ENCODE data around the gene LYRM7.
"Not testable (repeated sequence)": the region's sequence is repeated elsewhere in the genome, so short reads cannot be mapped to it uniquely, and the experiment has no call there.

LYRM7 gene

DNA sequence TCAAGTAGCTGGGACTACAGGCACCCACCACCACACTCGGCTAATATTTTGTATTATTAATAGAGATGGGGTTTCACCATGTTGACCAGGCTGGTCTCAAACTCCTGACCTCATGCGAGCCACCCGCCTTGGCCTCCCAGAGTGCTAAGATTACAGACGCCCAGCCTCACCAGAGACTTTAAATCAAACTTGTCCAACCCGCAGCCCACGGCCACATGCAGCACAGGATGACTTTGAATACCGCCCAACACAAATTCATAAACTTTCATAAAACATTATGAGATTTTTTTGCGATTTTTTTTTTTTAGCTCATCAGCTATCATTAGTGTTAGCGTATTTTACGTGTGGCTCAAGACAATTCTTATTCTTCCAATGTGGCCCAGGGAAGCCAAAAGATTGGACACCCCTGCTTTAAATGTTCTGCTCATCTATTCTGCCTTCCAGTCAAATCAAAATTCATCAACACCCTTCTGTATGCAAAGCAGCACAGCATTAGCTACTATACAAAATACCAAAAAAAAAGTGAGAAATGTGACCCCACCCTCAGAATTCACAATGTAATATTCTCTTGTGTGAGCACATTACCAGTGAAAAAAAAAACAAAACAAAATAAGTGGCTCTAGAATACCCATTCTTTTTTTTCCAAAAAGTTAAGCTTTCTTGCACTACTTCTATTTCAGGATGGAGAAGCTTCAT, 50.4 kb downstream of the LYRM7 start:
- no peak for DNase-seq (ENCODE audit: low read depth in 2 of 2)

DNA sequence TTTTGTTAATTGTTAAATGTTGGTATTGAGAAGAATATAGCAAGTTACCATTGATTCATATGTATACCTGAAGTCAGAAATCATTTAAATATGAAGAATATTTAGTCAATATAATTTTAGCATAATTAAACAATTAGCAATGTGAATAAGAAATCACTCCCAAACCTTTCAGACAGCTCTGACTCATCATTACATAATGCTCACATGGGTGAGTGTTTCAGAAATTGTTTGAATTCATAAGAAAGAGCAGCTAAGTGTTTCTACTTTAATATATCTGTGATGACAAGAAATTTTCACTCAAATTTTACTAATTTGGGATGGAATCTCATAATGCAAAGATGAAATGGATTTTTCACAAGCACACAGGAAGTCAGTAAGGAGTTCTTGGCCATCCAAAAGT, 51.1 kb downstream of the LYRM7 start:
- DNase-seq (ENCODE audit: low read depth in 2 of 2): no peak

GRCh38 chr5:131222731-131223130, 52.0 kb downstream of the LYRM7 start:
- no peak for DNase-seq (ENCODE audit: low read depth in 2 of 2)

DNA sequence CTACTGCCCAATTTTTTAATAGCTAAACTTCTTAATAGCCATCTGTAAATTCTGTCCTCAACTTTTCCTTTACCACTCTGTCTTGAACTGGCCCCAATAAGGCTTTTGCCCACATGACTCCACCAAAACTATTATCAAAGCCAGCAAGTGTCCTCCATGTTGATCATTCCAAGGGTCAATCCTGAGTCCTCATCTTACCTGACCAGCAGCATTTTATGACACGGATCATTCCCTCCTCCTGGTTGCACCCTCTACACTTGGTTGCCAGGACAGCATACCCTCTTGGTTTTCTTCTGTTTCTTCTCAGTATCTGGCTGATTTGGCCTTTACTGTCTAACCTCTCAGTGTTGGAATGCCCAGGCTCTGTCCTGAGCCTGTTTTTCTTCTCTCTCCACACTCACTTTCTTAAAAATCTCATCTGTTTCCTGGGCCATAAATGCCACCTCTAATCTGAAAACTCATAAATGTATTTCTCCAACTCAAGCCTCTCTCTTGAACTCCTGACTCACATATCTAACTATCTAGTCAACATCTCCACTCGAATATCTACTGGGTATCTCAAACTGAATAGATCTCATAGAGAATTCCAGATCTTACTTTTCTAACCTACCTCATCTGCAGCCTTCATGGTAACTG, 53.1 kb downstream of the LYRM7 start:
- no peak for DNase-seq (ENCODE audit: low read depth in 2 of 2)

- no peak for DNase-seq (ENCODE audit: low read depth in 2 of 2)
Observed at GRCh38 chr5:131224387-131225201, 53.9 kb downstream of the LYRM7 start.

GRCh38 chr5:131225282-131225974, 54.7 kb downstream of the LYRM7 start:
- no peak for DNase-seq (ENCODE audit: low read depth in 2 of 2)

DNA sequence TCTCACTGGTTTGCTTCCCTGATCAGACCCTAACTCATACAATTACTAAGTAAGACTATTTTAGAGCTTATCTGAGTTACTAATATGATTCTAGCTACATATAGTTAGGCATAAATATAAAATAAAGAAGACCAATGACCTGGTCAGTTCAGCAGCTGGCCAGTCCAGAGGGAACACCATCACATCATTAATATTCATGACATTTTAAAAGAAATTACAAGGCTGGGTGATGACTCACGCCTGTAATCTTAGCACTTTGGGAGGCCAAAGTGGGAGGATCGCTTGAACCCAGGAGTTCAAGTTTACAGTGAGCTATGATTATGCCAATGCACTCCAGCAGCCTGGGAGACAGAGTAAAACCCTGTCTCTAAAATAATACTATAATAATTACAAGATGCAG, 56.2 kb downstream of the LYRM7 start:
- DNase-seq (ENCODE audit: low read depth in 2 of 2): no peak

DNA sequence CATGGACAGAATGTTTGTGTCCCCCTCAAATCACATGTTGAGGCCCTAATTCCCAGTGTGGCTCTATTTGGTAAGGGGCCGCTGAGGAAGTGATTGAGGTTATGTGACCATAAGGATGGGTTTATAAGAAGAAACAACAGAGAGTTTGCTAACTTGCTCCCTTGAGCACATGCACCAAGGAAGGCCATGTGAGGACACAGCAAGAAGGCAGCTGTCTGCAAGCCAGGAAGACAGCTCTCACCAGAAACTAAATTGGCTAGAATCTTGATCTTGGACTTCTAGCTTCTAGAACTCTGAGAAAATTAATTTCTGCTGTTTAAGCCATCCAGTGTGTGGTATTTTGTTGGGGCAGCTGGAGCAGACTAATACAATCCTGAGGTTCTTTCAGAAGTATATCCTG, 57.9 kb downstream of the LYRM7 start:
- DNase-seq (ENCODE audit: low read depth in 2 of 2): no peak

- no peak for DNase-seq (ENCODE audit: low read depth in 2 of 2)
Observed at GRCh38 chr5:131229623-131230022, 58.9 kb downstream of the LYRM7 start.

- DNase-seq (ENCODE audit: low read depth in 2 of 2): no peak
Observed at GRCh38 chr5:131230406-131230805, 59.7 kb downstream of the LYRM7 start.

DNA sequence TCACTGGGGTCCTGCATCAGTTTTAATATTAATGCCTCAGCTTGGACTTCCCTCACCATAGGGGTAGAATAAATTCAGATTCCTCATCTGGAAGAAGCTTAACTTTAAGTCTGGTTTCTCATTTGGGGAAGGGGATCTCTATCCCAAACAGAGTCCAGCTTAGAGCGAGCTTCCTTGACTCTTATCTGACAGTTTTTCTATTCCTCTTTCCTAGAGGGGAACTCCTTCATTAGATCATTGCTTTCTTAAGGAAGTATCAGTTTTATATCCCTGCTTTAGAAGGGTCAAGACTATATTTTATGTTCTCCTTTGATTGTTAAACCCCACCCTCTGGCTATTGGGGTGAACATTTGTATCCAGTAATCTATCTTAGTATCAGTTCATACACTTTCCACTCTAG, 68.9 kb downstream of the LYRM7 start:
- no peak for DNase-seq (ENCODE audit: low read depth in 2 of 2)

DNA sequence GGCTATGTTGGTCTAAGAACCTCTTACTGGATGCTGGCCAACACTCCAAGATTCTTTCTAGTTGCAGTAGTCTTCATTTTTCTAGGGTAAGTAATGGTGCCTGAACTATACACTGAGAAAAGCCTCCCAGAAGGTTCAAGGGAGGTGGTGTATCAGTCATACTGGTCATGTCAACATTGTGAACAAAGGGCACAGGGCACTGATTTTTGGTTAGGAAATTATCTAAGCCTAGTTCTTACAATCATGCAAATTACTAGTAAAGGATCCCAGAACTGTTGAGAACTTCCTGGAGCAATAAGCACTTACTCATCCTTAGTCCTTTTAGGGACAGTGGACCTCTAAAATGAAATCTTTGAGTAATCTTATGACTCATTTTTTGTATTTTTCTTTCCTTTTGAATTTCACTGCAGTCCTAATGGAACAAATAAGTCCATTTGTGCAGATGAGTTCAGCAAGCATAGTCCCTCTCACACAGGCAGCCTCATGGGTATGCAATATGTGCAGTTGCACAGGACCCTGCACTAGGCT, 72.0 kb downstream of the LYRM7 start:
- no peak for DNase-seq (ENCODE audit: low read depth in 2 of 2)

DNA sequence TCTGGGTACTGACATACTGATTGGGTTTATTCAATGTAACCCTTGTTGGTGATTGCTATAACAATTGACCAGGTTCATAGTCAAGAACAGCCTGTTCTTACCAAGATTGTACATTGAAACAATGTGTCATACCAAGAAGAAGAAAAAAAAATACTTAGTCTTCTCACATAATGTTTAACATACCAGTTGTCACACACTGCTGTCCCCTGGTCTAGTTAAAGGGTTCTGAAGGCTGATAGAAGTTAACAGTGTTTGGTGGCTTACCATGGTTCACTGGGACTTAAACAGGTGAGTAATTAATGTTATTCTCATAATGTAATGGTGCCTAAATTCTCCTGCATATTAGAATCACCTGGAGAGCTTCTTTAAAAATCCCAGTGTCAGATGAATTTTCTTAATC, 74.6 kb downstream of the LYRM7 start:
- no peak for DNase-seq (ENCODE audit: low read depth in 2 of 2)

DNA sequence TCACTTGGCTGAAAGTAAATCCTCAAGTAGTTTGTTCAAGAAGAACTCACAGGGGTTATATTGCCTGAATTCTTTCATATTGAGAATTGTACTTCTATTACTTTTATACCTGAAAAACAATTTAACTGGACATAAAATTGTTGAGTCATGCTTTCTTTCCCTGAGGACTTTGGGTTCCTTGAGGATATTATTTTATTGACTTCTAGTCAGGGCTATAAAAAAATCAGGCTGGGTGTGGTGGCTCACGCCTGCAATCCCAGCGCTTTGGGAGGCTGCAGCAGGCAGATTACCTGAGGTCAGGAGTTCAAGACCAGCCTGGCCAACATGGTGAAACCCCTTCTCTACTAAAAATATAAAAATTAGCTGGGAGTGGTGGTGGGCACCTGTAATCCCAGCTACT, 75.2 kb downstream of the LYRM7 start:
- no peak for DNase-seq (ENCODE audit: low read depth in 2 of 2)

DNA sequence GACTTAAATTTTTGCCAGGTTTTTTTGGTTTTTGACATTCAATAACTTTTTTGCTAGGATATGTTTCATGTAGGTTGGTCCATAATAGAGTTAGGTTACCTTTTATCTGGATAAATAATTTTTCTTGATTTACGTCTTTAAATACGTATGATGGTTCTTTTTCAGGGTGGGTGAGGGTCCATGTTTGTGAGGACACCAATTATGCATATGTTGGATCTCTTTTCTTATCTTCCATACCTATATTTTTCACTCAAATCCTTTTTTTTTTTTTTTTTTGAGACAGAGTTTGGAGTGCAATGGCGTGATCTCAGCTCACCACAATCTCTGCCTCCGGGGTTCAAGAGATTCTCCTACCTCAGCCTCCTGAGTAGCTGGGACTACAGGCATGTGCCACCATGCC, 75.8 kb downstream of the LYRM7 start:
- DNase-seq (ENCODE audit: low read depth in 2 of 2): no peak

DNA sequence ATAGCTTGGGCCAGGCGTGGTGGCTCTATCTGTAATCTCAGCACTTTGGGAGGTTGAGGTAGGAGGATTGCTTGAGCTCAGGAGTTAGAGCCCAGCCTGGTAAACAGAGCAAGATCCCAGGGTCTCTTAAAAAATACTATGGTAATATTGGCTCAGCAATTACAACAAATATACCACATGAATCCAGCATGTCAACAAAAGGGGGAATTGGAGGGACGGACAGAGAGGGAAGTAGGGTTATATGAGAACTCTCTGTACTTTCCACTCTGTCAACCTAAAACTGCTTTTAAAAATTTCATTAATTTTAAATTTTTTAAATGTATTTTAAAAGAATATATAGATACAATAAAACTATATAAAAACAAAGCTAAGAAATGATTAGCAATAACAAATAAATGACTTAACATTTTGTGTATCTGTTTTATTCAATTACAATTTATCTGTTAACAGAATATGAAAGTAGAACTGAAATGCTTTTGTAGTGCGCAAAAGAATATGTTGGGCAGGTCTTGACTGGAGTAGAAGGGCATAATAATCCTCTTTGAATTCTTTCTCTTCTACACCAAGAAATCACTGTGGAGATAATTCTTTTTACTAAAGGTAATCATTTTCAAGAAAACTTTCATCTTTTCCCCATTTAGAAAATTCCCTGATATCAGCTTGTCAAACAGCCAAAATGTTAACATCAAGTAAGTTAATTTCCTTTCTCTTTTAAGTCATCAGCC, 80.2 kb downstream of the LYRM7 start:
- DNase-seq (ENCODE audit: low read depth in 2 of 2): no peak

GRCh38 chr5:131252824-131253171, 82.1 kb downstream of the LYRM7 start:
- DNase-seq (ENCODE audit: low read depth in 2 of 2): peak; percentile 38 to 54

- not testable (repeated sequence) for DNase-seq (ENCODE audit: low read depth in 2 of 2)
Observed at GRCh38 chr5:131254025-131254424, 83.3 kb downstream of the LYRM7 start.

DNA sequence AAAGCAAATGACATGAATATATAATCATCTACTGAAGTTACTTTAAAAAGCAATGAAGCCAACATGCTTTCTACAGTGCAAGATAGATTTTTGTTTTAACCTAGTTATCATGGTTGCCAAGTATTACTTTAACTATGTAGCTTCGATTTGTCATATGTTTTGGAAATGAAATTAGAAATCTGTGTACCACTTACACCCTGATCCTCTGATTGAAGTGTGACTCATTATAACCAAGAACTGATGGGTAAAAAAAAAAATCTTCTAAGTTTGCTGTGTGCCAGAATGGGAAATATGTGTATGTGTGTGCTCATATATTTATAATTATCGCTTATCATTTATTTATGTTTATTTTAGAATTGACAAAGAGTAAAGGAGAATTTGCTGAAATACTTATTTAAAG, 84.0 kb downstream of the LYRM7 start:
- no peak for DNase-seq (ENCODE audit: low read depth in 2 of 2)
